Neutrophil (primary cell): ENCODE measurements around the gene CDCA4.

ENCODE experiments used
- H3K27ac ChIP-seq: fragments of 200-600 bp; sonication (generic); 2 replicates; pipeline ENCODE4 v1.5.1; 2016; ENCODE audit warnings: mild to moderate bottlenecking, moderate library complexity
- H3K27me3 ChIP-seq: fragments of 200-600 bp; sonication (generic); 2 replicates; pipeline ENCODE4 v1.6.0; 2016; ENCODE audit warnings: mild to moderate bottlenecking
- H3K36me3 ChIP-seq: fragments of 200-600 bp; sonication (generic); 2 replicates; pipeline ENCODE4 v1.5.1; 2017
- H3K4me1 ChIP-seq, 2 experiments: fragments of 200-600 bp in 1 of 2; sonication (generic) in 1 of 2; 1 replicate in 1 of 2; 2 replicates in 1 of 2; pipeline versions ENCODE4 v1.5.1 to v1.6.1; 2013 to 2016; ENCODE audit warnings: low read depth in 1 of 2, low read length in 1 of 2, mild to moderate bottlenecking in 1 of 2, moderate library complexity in 1 of 2; ENCODE audit not compliant: control insufficient read depth in 1 of 2, insufficient read depth in 1 of 2
- H3K4me3 ChIP-seq, 2 experiments: fragments of 200-600 bp in 1 of 2; sonication (generic) in 1 of 2; 1 replicate in 1 of 2; 2 replicates in 1 of 2; pipeline ENCODE4 v1.5.1; 2013 to 2016; ENCODE audit warnings: low read depth in 1 of 2, low read length in 1 of 2, mild to moderate bottlenecking in 1 of 2, moderate library complexity in 1 of 2
- H3K9me3 ChIP-seq: fragments of 200-600 bp; sonication (generic); 2 replicates; pipeline ENCODE4 v1.5.1; 2016
- TF ChIP-seq, protein P1 (sequence below): fragments of 200-600 bp; sonication (generic); IDR thresholded peaks from 2 replicates; pipeline ENCODE4 v1.5.1; 2016; ENCODE audit warnings: antibody characterized with exemption

The CDCA4 gene

GRCh38 chr14:104989236-104989950 lies 31.5 kb downstream of the CDCA4 start:
- Histone ChIP-seq H3K27me3 (no peaks in the 10 kb centered on the region), H3K27ac (no peak overlapping the region), H3K4me3 (no peak overlapping the region), H3K9me3 (no peaks in the 10 kb centered on the region), H3K4me1 (peaks cover 16 to 20% of the 10 kb centered on the region in 2 experiments), H3K36me3 (no peaks in the 10 kb centered on the region)
- TF ChIP-seq, protein P1, sequence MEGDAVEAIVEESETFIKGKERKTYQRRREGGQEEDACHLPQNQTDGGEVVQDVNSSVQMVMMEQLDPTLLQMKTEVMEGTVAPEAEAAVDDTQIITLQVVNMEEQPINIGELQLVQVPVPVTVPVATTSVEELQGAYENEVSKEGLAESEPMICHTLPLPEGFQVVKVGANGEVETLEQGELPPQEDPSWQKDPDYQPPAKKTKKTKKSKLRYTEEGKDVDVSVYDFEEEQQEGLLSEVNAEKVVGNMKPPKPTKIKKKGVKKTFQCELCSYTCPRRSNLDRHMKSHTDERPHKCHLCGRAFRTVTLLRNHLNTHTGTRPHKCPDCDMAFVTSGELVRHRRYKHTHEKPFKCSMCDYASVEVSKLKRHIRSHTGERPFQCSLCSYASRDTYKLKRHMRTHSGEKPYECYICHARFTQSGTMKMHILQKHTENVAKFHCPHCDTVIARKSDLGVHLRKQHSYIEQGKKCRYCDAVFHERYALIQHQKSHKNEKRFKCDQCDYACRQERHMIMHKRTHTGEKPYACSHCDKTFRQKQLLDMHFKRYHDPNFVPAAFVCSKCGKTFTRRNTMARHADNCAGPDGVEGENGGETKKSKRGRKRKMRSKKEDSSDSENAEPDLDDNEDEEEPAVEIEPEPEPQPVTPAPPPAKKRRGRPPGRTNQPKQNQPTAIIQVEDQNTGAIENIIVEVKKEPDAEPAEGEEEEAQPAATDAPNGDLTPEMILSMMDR = no peak

DNA sequence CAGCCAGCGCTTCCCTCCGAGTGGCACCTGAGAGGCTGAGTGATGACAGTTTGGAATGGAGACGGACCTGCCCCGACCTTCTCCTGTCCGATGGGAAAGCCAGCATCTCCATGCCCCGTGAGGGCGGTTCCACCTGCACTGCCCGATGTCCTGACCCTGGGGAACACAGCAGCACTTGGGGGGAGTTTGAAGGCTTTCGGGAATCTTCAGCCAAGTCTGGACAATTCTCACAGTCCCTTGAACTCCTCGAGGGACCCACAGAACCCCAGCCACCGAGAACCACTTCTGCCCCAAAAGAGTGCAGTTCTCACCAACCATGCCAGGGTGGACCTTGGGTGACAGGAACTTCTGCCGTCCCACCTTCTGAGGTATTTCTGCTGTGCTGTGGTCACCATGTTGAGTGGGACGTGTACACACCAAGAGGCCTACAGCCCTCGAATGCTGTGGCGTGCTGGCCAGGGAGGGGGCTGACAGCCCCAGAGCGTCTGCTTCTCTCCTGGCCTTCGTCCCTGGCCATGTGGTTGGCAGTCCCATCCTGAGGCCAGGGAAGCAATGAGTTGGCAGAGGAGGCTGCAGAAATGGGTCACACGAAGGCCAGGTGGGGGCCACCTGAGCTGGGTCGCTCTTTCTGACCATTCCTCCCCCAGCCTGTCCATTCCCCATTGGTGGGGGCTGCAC lies 34.3 kb downstream of the CDCA4 start:
- no peaks in the 10 kb centered on the region for H3K9me3 ChIP-seq
- peaks cover 16 to 20% of the 10 kb centered on the region in 2 experiments for H3K4me1 ChIP-seq
- H3K27me3 ChIP-seq = peaks cover 2% of the 10 kb centered on the region
- H3K27ac ChIP-seq = peak overlapping the region; percentile 67
- no peaks in the 10 kb centered on the region for H3K36me3 ChIP-seq
- H3K4me3 ChIP-seq = peak overlapping the region; percentile 71 to 79
- TF ChIP-seq, protein P1 = no peak

DNA sequence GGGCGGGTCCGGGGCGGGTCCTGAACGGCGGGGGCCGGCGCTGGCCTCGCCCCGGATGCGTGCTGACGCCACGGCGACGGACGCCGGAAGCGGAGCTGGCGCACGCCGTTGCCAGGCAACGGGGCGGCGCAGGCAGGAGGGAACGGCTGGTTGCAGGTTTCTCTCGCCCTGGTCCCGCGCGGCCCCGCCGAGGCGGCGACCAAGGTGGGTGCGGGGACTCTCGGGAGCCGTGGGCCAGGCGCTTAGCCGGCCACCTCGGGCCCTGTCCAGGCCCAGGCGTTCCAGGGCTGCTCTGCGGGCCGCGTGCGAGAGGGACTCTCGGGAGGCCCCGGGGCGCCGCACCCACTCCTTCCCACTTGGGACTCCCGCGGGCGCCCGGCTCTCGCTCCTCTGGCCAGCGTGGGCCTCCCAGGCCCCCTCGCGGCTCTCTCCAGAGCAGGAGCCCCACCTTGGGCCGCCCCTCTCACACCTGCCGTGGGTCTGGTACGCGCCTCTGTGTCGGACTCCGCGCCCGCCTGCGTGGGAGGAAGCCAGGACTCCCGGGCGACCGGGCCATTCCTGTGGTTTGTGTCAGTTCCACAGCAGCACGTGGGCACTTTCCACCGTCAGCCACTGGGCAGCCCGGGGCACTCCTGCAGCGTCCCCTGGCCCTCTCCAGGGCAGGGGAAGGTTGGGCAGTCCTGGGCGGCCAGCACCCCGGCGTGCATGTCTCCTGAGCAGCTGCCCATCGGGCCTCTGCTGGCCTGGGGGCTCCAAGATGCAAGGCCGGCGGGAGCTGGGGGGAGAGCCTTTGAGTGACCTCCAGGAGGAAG lies 35.0 kb downstream of the CDCA4 start, which contains the start of gene CLBA1:
Gene CLBA1, plus strand, starts transcription at position 114 of the 812 bp plus-strand sequence. Its CDS starts 644 bp downstream, at position 758.
- no peaks in the 10 kb centered on the region for H3K9me3 ChIP-seq
- H3K27ac ChIP-seq = peak within 1 kb of the TSS; percentile 67
- peak within 1 kb of the TSS; percentile 71 to 79 for H3K4me3 ChIP-seq
- TF ChIP-seq, protein P1 = peak; percentile 17
- peaks cover 16 to 20% of the 10 kb centered on the region in 2 experiments for H3K4me1 ChIP-seq
- H3K27me3 ChIP-seq = peaks cover 8% of the 10 kb centered on the region
- H3K36me3 ChIP-seq = no peaks in the 10 kb centered on the region

- Histone ChIP-seq H3K4me3 (no peak overlapping the region), H3K9me3 (no peaks in the 10 kb centered on the region), H3K27me3 (peaks cover 25% of the 10 kb centered on the region), H3K36me3 (no peaks in the 10 kb centered on the region), H3K27ac (no peak overlapping the region), H3K4me1 (peaks cover 16 to 20% of the 10 kb centered on the region in 2 experiments)
- TF ChIP-seq, protein P1 = no peak
Measured at GRCh38 chr14:104984056-104984894, 36.6 kb downstream of the CDCA4 start.
